T1000 (cell line): Measurements from ENCODE around the gene SHROOM2.
A peak's percentile ranks its signal among the peaks of the same experiment; 100 is the strongest.

Experiments
- DNase-seq: peaks from one replicate; lab custom pipeline; 2025; ENCODE audit warnings: mixed read lengths; lab: John Stamatoyannopoulos, UW

SHROOM2 gene

DNA sequence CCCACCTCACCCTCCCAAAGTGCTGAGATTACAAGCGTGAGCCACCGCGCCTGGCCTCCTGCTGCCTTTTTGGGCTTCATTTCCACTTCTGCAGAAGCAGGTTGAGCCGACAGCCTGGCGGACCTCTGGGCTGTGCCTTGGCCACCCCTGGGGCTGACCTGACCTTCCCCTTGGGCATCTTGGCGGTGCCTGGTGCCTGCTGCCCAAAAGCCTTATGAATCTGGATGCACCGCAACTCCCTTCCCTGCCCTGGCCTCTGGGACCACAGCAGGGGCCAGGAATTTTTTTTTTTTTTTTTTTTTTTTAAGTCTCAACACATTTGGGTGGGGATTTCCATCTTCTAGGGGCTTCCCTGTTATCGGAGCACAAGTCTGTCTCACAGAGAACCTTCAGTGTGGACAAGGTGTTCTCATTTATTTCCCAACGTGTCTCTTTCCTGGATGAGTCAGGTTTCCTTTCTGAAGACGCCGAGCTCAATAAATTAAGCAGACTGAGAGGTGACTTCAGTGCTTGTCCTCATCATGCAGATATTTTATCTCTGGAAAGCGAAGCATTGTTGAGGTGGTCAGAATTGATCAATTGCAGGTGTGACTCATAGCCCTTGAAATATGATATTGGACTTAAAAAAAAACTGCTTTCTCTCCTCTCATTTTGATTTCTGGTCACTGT lies 79.7 kb downstream of the SHROOM2 start:
- DNase-seq = no peak

DNA sequence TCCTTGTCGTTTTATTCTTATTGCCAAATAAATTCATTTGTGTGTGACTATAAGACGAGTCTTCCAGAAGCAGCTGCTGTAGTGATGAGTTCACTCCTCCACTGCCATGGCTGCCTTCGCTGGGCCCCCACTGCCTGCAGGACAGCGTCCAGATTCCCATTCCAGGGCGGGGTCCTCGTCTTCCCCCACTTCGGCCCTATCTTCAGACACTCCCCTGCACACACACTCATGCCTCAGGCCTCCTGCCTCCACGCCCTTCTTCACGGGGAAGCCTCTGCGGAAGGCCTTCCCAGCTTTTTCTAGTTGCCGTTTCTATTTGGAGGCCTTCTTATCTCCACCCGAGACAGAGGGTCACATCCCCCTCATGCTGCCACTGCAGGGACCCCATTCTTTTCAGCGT lies 80.4 kb downstream of the SHROOM2 start:
- no peak for DNase-seq

DNA sequence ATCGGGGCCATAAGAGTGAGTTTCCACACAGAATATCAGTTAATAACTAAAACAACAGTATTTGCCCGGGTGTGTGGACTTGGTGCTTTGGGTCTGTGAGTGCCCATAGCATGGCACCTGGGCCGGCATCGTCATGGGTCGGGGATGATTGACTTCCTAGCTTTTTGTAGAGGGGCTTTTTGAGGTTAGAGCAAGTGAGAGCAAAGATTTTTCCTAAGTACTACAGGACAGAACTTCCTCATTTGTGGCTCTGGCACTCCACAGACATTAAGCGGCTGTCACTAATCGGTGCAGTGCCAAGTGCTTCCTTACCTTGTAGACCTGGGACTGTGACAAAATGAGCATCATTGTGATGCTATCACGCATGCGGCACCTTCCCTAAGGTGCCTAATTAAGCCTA lies 81.0 kb downstream of the SHROOM2 start:
- DNase-seq = no peak

DNA sequence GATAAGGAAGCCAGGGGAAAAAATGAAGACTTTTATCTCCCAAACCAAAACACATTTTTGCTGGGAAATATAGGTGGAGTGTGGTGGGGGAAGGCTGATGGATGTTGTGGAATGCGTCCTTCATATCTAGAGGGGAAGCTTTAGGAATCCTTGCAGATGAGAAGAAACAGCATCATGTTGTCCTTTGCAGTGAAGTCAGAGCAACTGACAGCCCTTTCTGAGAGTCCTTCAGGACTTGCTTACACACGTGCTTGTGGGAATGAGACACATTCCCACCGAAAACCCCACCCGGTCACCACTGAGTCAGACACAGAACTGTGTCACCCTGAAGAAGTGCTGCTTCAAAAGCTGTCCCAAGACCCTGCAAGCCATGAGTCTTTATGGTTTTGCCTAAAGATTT lies 81.5 kb downstream of the SHROOM2 start:
- DNase-seq = no peak

DNA sequence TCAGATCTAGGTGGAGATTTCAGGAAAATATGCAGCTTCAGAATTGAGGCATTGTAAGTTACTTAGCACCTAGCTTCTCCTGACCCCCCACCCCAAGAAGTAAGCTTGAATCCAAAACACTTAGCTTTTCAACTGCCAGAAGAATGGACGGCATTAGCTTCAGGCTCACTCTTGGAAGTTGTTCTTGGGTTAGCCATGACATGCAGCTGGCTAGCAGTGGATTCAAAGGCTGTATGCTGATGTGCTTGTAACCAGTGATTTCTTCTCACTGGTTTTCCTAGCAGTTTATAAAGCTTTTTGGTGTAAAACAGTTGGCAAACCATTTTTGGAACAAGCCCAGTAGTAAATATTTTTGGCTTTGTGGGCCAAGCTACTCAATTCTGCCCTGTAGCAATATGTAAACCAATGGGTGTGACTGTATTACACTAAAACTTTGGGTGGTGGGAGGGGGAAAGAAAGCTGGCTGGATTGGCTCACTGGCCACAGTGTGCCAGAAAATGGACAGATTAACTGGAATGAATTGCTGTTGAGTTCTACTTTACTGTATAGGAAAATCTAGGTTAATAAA lies 85.6 kb downstream of the SHROOM2 start:
- DNase-seq = no peak

DNA sequence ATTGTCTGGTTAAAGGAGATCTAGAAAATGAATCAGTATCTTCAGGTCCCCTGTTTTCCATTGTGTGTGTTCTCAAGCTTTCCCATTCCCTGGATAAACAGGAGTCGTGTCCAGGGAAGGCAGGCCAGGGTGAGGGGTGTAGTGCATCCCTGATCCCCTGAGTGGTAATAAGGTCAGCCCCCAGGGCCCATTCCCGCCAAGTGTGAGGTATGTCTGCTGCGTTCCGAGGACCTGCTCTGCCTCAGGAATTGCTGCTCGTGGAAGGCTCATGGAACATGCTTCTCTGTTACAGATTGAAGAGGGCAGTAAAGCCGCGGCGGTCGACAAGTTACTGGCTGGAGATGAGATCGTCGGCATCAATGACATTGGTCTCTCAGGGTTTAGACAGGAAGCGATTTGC lies 87.1 kb downstream of the SHROOM2 start:
- DNase-seq = no peak

DNA sequence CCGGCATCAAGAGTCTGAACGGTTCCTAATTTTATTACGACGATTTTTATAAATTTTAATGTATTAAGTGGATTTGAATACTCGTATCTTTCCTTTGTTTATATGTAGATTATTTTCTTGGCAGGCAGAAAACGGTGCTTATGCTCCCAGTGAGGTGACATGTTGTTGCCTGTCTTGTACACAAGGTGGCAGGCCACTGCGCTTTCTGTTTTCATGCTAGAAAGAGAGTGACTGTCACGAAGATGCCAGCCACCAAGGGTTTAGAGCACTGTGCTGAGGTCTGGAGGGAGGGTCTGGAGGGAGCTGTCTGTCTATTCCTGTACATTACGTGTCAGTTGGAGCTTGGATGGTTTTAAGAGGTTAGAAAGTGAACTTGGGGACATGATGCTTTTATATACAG lies 87.7 kb downstream of the SHROOM2 start:
- no peak for DNase-seq

DNA sequence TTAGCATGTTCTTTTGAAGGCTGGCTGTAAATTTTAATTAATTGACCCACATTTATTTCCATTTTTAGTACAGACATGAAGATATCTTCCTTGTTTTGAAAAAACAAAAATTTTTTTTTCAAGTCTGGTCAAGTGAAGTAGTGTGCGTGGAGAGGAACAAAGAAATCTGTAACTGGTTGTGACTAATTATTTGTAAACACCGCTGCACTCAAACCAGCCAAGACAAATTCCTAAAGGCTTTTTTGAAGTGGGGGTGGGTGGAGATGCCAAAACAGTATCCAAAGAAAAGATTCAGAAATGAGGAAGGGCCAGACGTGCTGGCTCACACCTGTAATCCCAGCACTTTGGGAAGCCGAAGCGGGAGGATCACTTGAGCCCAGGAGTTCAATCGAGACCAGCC lies 88.3 kb downstream of the SHROOM2 start:
- DNase-seq = no peak

DNA sequence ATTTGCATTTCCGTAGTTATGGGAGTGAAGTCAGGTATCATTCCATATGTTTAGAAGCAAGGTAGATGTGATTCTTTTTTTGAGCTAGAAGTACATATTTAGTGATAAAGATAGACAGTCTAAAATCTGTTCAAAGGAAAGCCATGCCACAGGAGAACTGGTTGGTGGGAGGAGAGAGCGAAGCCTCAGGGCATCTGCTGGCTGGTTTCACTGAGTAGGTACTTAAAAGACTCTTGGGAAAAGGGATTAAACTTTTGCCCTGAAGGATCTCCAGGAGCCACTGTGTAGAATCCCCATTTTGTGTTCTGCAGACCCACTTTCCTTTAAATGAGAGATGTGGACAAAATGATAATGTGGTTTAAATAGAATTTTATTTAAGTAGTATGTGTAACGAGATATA lies 89.6 kb downstream of the SHROOM2 start:
- no peak for DNase-seq

DNA sequence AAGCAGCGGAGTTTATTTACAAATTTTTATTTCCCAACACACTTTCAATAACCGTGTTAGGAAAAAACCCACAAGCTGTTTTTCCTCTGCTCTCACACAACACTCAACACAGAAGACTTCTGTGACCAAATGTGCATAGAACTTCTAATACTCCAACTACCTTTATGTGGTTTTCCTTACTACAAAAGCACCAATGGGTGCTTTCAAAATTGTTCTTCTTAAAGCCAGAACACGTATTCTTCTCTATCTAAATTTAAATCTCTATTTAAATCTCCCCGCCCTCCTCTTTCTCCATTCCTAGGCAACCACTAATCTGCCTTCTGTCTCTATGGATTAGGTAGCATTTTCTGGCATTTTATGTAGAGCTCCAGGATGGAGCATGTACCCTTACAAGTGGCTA lies 90.0 kb downstream of the SHROOM2 start:
- DNase-seq = no peak

DNA sequence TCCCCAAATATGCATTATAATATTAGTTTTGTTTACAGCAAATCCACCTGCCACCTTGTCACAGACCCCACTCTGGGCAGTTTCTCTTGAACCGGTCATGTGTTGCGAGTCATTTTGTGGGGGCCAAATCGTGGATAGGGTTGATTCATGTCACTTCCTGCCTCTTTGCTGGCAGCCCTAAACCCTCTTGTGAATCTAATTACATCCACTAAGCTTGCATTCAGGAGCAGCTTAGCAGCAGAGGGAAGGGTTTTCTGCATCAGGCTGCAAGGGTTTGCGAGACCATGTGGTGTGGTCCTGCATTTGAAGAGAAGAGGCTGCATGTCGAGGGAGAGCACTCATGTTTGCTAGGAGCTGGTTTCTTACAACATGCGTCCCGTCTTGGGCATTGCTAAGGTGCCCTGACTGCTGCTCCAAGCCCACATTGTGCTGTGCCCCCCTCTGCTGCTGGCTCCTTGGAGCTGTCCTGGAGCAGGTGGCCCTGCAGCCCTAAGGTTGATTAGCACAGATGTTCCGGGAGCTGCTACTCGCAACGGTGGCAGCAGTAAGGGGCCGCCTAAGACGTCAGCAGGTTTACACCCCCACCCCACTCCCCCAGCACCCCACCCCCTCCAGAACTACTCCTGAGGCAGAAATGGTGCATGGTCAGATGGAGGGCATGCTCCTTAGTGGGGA lies 92.1 kb downstream of the SHROOM2 start:
- no peak for DNase-seq

DNA sequence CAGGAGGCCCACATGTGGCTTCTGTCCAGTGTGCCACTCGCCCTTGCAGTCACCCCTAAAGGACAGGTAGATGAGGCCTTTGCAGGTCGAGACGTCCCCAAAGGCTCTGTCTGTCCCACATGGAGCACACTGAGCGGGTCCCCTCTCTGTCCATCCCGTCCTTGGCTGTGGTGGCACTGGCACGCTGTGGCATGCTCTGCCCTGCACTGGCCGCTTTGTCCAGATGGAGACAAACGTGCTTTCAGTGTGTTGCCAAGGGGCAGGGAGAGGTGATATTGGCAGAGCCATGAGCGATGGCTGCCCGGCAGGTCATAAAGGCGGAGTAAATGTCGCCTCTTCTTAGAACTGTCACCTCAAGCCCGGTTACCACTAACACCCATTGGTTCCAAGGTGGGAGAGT lies 94.0 kb downstream of the SHROOM2 start:
- DNase-seq = no peak

DNA sequence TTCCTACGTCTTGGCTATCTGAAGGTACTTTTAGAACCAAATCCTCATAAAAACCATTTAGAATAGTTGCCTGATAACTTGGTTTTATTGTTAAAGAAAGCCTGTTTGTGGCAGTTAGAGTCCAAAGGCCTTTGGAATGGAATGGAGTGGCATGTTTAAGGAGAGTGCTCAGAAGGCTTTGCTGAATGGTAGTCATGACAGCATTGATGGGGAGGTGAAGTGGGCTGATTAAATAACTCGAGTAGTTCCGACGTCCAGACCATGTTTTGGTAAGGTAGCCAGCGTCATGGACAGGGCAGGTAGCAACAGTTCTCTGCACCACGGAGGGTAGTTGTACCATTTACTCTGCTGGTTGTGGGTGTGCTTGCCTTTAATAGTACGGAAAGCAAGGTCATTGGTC lies 94.6 kb downstream of the SHROOM2 start:
- DNase-seq = no peak

DNA sequence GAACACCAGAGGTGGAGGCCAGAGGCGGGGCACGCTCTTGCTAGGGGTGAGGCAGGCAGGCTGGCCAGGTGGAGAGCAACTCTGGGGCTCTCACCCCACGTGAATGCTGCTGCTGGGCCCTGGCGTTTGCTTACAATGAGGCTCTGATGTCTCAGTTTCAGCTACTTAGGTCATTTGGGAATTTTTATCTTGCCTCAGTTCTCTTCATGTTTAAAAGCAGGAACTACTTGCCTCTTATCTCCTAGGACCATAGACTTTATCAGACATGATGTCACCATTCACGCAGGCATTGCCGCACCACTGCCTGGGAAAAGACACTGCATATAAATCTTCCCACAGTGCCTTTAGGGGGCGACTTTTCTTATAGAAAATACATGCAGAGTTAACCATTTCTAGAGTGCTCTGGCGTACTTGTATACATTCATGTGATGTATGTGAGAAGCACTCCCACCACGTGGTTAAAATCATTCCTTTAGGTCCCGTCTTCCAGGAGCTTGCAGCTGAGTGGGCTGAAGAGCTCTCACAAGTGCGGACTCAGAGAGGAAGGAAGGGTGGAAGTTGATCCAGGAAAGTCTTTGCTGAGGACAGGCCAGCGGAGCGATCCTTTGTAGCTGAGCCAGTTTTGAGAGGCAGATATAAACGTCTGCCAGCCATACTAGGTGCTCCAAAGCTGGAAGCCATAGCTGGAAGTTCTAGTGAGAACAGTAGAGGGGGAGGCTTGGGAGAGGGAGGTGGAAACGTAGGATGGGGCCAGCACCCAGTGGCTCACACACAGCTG lies 96.6 kb downstream of the SHROOM2 start:
- no peak for DNase-seq

DNA sequence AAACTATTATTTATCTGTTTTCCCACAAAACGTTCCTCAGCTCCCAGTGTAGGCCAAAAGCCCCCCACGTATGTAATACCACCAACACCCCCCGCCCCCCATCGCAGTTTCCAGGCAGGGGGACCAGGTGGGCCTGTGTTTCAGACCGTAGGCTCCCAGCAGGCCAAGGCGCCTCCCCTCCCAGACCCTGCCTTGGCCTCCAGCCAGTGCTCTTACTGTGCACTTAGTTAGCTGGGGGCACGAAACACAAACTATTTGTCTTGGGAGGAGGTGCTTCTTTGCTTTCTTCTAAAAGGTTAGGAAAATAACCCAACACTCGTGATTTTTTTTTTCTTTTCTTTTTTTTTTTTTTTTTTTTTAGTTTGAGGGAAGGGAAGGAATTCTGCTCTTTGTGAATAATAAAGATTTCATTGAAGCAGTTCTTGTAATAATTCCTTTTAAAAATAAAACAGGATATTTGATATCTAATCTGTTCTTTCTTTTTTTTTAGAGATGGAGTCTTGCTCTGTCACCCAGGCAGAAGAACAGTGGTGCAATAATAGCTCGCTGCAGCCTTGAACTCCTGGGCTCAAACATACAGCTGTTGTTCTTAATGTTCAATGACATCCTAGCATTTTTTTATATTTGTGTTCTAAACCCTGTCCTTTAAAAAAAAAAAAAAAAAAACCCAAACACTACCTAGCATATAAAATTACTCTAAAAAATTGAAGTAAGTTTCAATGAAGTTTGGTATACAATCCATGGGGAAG lies 98.0 kb downstream of the SHROOM2 start:
- DNase-seq = no peak

DNA sequence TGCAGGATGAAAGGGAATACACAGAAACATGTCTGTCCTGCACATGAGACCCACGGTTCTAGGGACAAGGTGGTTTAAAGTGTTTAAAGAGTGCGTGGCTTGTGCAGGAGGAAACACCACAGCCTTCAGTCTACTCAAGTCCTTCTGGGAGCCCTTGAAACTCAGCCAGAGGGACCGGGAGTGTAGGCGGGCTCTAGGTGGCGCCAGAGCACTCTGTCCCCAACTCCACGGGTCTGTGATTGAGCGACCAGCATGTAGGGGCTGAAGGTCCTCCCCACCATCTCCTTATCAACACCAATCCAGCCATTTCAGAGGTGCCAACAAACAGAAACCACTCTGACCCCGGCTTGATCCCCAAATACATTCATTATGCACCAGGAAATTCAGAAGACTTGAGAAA lies 98.9 kb downstream of the SHROOM2 start:
- DNase-seq = no peak

DNA sequence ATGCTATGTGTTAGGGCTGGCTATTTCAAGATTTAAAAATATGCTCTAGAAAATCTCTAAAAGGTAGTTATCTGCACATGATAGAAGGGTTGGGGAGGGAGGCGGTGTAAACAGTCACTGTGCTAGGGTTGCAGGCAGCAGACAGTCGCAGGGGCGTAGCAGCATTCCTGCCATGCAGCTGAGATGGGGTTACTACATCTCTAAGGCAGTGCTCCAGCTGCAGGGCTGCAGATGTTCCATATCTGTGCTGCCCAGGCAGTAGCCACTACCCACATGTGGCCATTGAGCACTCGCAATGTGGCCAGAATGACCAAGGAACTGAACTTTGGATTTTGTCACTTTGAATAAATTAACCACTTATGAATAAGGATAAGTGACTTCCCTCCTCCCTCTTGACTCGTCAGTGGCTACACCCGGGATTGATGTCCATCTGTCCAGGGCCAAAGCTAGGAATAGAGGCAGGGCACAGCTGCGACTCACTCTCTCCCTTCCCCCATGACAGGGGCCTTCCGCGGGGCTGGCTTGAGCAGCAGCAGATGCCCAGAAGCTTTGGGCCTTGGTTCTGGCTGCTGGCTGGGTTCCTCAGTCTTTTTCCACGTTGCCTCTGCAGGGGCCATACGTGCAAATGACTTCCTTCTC lies 101.5 kb downstream of the SHROOM2 start:
- DNase-seq = no peak

DNA sequence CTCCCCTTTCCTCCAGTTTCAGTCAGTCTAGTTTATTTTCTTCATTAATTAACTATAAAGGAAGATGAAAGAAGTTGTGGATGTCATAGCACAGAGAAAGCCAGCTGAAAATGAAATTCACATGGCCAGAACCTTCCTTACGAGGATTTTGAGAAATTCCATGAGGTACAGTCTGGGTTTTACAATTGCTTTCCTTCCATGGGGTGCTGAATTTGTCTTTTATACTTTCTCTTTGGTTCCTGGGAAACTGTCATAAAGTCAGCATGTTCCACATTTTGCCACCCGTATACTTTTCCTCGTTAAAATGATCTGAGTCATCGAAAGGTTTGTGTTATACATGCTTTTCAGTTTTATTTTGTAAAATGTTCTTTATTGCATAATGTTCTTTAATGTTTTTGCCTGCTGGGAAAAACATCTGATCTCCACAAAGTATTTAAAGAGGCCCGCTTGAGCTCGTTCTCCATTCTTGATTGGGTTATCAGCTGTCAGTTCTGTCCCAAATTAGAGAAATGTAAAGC lies 102.8 kb downstream of the SHROOM2 start:
- no peak for DNase-seq

DNA sequence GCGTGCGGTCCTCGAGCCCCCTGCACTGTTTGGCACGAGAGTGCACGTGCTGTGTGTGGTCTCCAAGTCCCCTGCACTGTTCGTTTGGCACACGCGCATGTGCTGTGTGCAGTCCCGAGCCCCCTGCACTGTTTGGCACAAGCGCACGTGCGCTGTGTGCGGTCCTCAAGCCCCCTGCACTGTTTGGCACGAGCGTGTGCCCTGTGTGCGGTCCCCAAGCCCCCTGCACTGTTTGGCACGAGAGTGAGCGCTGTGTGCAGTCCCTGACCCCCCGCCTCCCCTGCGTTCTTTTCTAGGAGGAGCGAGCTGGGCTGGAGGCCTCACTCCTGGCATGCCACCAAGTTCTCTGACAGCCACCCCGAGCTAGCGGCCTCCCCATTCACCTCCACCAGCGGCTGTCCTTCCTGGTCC lies 104.5 kb downstream of the SHROOM2 start:
- no peak for DNase-seq

DNA sequence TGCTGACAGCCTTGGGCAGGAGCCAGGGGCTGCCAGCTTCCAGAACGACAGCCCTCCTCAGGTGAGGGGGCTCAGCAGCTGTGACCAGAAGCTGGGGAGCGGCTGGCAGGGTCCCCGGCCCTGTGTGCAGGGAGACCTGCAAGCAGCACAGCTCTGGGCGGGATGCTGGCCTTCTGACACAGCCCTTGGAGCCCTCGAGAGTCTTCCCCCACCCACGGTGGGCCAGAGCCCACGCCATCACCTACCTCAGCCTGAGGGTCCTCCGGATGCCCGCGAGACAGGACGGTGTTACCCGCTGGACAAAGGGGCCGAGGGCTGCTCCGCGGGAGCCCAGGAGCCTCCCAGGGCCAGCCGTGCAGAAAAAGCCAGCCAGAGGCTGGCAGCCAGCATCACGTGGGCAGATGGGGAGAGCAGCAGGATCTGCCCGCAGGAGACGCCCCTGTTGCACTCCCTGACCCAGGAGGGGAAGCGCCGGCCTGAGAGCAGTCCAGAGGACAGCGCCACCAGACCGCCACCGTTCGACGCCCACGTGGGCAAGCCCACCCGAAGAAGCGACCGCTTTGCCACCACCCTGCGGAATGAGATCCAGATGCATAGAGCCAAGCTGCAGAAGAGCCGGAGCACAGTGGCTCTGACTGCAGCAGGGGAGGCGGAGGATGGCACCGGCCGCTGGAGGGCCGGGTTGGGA lies 109.1 kb downstream of the SHROOM2 start:
- no peak for DNase-seq

DNA sequence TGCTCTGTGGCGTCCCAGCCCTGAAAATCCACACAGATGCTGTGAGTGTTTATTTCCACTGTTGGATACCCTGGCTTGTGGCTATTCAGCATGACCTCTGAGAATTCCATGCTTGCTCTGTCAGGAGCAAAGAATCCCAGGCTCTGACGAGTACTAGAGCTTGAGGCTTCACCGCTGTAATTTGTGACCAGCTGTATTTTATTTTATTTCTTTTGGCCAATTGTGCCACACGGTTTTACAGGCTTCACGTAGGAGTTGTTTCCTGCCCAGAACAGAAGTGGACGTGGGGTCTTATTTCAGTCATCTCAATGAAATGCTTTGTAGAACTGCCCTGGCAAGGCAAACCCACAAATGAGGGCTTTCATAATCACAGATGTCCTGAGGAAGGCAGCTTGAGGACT lies 111.5 kb downstream of the SHROOM2 start:
- peak; percentile 35 for DNase-seq
